Body of pancreas (tissue), 4 donors: ENCODE measurements around the gene BPHL. TPM values are rescaled to one million over a fixed set of nuclear protein-coding genes. Genes with fewer than 3 reads are reported as not detected.
"Not testable (repeated sequence)": the region's sequence is repeated elsewhere in the genome, so short reads cannot be mapped to it uniquely, and the experiment has no call there.

ENCODE experiments used
- ATAC-seq: fragments of 150-250 bp; one replicate; pipeline ENCODE4 v1.9.1; 2016
- DNase-seq, 4 donors: peaks; one replicate each; pipeline ENCODE4 v3.0.0-alpha.2; 2019
- H3K27ac ChIP-seq, 4 donors: fragments of 200-600 bp; sonication (generic); 1 replicate in 3 of 4; 2 replicates in 1 of 4; pipeline versions ENCODE4 v1.5.1 to v1.6.1; 2016 to 2019; ENCODE audit warnings: mild to moderate bottlenecking in 1 of 4, mixed read lengths in 1 of 4, moderate library complexity in 1 of 4
- H3K27me3 ChIP-seq, 2 donors: fragments of 200-600 bp; sonication (generic); one replicate each; pipeline ENCODE4 v1.6.0; 2016; ENCODE audit warnings: mild to moderate bottlenecking in 1 of 2
- H3K36me3 ChIP-seq, 2 donors: fragments of 200-600 bp; sonication (generic); replicated peaks in 1 of 2; 2 replicates each; pipeline ENCODE4 v1.5.1; 2016; ENCODE audit warnings: low read depth in 2 of 2; ENCODE audit not compliant: insufficient read depth in 1 of 2
- H3K4me1 ChIP-seq: fragments of 200-600 bp; sonication (generic); one replicate; pipeline ENCODE4 v1.6.0; 2016
- H3K4me3 ChIP-seq, 2 donors: fragments of 200-600 bp; sonication (generic); 1 replicate in 1 of 2; 2 replicates in 1 of 2; pipeline ENCODE4 v1.5.1; 2016 to 2019
- H3K9me3 ChIP-seq, 3 donors: fragments of 200-600 bp; sonication (generic); 1 replicate in 2 of 3; 2 replicates in 1 of 3; pipeline ENCODE4 v1.5.1; 2016
- POLR2A ChIP-seq, 3 donors: fragments of 450-650 bp; IDR thresholded peaks; one replicate each; pipeline ENCODE4 v1.6.1; 2016; ENCODE audit warnings: antibody characterized with exemption in 3 of 3, mild to moderate bottlenecking in 2 of 3
- WGBS, 2 donors: methylation state at CpG; one replicate each; pipeline ENCODE4 v1.1.5; 2017; 5-methylcytosine and 5-hydroxymethylcytosine counted together
- intact Hi-C: fragments of 100-400 bp; cut with DNase I; formaldehyde crosslinking; loops from one replicate; pipeline ENCODE4 v1.15.1; 2023
- total RNA-seq, 2 donors: library from RNA; depleted of rRNA; stranded (reverse); fragments of >200 nt; gene quantifications; one replicate each; pipeline ENCODE4 v1.1.0, GENCODE V29; 2016
- TF ChIP-seq, protein P1 (sequence below), 7 experiments: fragments of 450-650 bp in 4 of 7; fragments of 200-600 bp in 3 of 7; sonication (generic) in 3 of 7; IDR thresholded peaks; one replicate each; pipeline ENCODE4 v1.5.1; 2016 to 2019; ENCODE audit warnings: antibody characterized with exemption in 7 of 7

The BPHL gene
- total RNA-seq, 2 donors from 2014 or later = 15.6 to 21.8 TPM

DNA sequence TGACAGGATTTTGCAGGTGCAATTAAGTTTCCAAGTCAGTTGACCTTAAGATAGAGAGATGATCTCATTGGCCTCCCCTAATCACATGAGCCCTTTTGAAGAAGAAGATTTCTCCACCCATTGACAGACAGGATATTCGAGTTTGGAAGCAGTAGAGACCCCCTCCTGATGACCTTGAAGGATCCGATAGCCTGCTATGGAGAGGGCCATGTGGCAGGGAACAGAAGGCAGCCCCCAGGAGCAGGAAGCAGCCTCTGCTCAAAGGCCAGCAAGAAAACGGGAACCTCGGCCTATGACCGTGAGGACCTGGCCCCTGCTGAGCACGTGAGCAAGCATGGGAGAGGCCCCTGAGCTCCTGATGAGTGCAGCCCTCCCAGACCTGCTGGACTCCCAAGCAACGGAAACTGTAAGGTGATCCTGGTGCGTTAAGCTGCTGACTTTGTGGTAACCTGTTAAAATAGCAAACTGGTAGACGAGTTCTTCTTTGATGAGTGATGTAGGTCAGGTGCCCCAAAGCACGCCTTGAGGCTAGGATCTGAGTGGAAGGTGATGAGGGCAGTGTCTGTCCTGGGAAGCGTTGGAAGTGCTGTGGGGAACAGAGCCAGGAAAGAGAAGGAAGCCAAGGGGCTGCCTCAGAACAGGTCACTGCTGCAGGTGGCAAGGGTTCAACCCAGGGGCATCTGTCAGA lies 57.3 kb downstream of the BPHL start:
- TF ChIP-seq, protein P1, sequence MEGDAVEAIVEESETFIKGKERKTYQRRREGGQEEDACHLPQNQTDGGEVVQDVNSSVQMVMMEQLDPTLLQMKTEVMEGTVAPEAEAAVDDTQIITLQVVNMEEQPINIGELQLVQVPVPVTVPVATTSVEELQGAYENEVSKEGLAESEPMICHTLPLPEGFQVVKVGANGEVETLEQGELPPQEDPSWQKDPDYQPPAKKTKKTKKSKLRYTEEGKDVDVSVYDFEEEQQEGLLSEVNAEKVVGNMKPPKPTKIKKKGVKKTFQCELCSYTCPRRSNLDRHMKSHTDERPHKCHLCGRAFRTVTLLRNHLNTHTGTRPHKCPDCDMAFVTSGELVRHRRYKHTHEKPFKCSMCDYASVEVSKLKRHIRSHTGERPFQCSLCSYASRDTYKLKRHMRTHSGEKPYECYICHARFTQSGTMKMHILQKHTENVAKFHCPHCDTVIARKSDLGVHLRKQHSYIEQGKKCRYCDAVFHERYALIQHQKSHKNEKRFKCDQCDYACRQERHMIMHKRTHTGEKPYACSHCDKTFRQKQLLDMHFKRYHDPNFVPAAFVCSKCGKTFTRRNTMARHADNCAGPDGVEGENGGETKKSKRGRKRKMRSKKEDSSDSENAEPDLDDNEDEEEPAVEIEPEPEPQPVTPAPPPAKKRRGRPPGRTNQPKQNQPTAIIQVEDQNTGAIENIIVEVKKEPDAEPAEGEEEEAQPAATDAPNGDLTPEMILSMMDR (IDR thresholded peaks at IDR 0.05) = no peak
- no peak for TF ChIP-seq POLR2A (IDR thresholded peaks at IDR 0.05)
- intact Hi-C loops = no loop called here
- H3K9me3 ChIP-seq = no peaks in the 10 kb centered on the region
- no peaks in the 10 kb centered on the region for H3K27me3 ChIP-seq
- DNase-seq (no peak), ATAC-seq (no peak)
- no peaks in the 10 kb centered on the region for H3K36me3 ChIP-seq
- H3K4me3 ChIP-seq = no peak overlapping the region
- H3K4me1 ChIP-seq = no peaks in the 10 kb centered on the region
- no peak overlapping the region for H3K27ac ChIP-seq
- WGBS, 2 donors = 69 to 72% methylated on average over 5 to 11 of the region's 11 CpGs

DNA sequence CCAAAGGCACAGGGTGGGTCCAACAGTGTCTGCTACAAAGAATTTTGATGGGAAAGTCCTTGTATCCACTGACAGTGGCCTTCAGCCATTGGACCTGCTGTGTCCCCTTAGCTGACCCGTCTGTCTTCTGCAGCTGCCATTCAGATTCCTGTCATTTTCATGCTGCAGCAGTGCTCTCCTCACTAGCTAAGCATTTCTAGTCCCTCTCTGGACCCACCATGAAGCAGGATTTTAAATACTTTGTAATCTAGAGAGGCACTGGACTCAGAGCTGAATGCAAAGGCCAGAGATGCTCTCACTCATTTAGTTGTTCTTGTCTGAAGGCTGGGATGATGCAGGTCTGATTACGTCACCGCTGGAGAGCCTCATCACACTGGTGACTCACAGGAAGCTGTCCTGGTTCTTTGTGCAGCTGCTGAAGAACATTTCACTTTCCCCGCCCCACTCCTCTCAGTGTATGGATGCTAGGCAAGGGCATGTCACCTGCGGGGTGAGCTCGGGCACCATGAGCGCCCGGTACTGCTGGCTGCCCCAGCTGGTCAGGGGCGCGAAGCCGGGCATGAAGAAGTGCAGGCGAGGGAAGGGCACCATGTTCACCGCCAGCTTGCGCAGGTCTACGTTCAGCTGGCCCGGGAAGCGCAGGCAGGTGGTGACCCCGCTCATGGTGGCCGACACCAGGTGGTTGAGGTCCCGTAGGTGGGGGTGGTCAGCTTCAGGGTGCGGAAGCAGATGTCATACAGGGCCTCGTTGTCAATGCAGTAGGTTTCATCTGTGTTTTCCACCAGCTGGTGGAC lies 58.2 kb downstream of the BPHL start:
- TF ChIP-seq POLR2A (IDR thresholded peaks at IDR 0.05) = no peak
- TF ChIP-seq, protein P1 (IDR thresholded peaks at IDR 0.05) = no peak
- DNase-seq = peak in 1 of 4 donors; percentile 49
- H3K27ac ChIP-seq = no peak overlapping the region
- peak; percentile 30 for ATAC-seq
- 79 to 90% methylated on average over 13 of the region's 22 CpGs for WGBS, 2 donors
- no peaks in the 10 kb centered on the region for H3K4me1 ChIP-seq
- H3K9me3 ChIP-seq = no peaks in the 10 kb centered on the region
- intact Hi-C loops = no loop called here
- H3K4me3 ChIP-seq = no peak overlapping the region
- no peaks in the 10 kb centered on the region for H3K27me3 ChIP-seq
- H3K36me3 ChIP-seq = no peaks in the 10 kb centered on the region

- H3K36me3 ChIP-seq, H3K27ac ChIP-seq, H3K9me3 ChIP-seq, intact Hi-C loops, H3K27me3 ChIP-seq, H3K4me3 ChIP-seq, H3K4me1 ChIP-seq: not testable (repeated sequence)
- ATAC-seq = peak; percentile 71
- 50 to 60% methylated on average over 2 to 5 of the region's 8 CpGs for WGBS, 2 donors
- DNase-seq = peak in 1 of 4 donors; percentile 32
Measured at GRCh38 chr6:3178666-3179065, 60.2 kb downstream of the BPHL start.

GRCh38 chr6:3179945-3180344 lies 61.4 kb downstream of the BPHL start:
- WGBS, 2 donors = 55 to 64% methylated on average over 3 to 7 of the region's 8 CpGs
- peak in 1 of 4 donors; percentile 26 for DNase-seq
- H3K9me3 ChIP-seq, H3K4me3 ChIP-seq, H3K4me1 ChIP-seq, H3K27ac ChIP-seq, H3K27me3 ChIP-seq, H3K36me3 ChIP-seq, intact Hi-C loops: not testable (repeated sequence)
- peak; percentile 60 for ATAC-seq

DNA sequence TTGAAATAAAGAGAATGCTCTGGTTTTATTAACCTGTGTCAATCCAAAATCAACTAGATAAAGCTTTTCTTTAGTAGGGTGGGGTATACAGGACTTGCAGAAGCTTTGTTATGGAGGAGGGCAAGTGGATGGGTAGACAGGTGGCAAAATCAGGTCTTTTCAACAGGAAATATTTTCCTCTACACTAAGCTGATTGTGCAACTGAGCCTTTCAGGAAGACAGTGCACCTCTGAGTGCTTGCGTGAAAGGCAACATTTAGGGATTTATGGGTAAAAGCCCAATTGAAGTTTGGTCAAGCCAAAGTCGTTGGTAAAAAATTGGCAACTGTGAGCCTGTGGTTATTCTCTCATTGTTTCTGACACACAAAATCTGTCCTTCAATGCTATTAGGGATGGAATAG lies 62.6 kb downstream of the BPHL start:
- H3K4me3 ChIP-seq = no peak overlapping the region
- H3K4me1 ChIP-seq = no peaks in the 10 kb centered on the region
- H3K9me3 ChIP-seq = no peaks in the 10 kb centered on the region
- no peaks in the 10 kb centered on the region for H3K36me3 ChIP-seq
- 62 to 79% methylated on average over 2 of the region's 2 CpGs for WGBS, 2 donors
- no peak for TF ChIP-seq POLR2A (IDR thresholded peaks at IDR 0.05)
- TF ChIP-seq, protein P1 (IDR thresholded peaks at IDR 0.05) = no peak
- ATAC-seq (no peak), DNase-seq (no peak)
- no peak overlapping the region for H3K27ac ChIP-seq
- no peaks in the 10 kb centered on the region for H3K27me3 ChIP-seq
- intact Hi-C loops = no loop called here
